GM23338 (cell line): ENCODE measurements around the gene PAX2. TPM values are rescaled to one million over a fixed set of nuclear protein-coding genes. Genes with fewer than 3 reads are reported as not detected.

ENCODE experiments used
- CREB1 ChIP-seq: fragments of 250-450 bp; sonication (Bioruptor Pico); IDR thresholded peaks from 2 replicates; pipeline ENCODE4 v1.5.0; 2020; ENCODE audit warnings: low read depth, mild to moderate bottlenecking, moderate library complexity
- EZH2phosphoT487 ChIP-seq: fragments of 200-600 bp; sonication (generic); IDR thresholded peaks from one replicate; pipeline ENCODE4 v1.8.1; 2018; ENCODE audit warnings: antibody characterized with exemption; ENCODE audit not compliant: unreplicated experiment
- JUNB ChIP-seq: IDR thresholded peaks from one replicate; pipeline ENCODE4 v1.6.1; 2016; ENCODE audit warnings: antibody characterized with exemption; ENCODE audit not compliant: unreplicated experiment
- STAT1 ChIP-seq: IDR thresholded peaks from one replicate; pipeline ENCODE4 v1.6.1; 2016; ENCODE audit warnings: antibody characterized with exemption; ENCODE audit not compliant: unreplicated experiment
- ZNF114 ChIP-seq: fragments of 250-450 bp; sonication (Bioruptor Pico); IDR thresholded peaks from 2 replicates; pipeline ENCODE4 v1.5.0; 2020; ENCODE audit warnings: mild to moderate bottlenecking, moderate library complexity
- ZNF331 ChIP-seq: fragments of 250-450 bp; sonication (Bioruptor Pico); IDR thresholded peaks from 2 replicates; pipeline ENCODE4 v1.5.0; 2020; ENCODE audit warnings: low read depth, mild to moderate bottlenecking, moderate library complexity
- polyA plus RNA-seq: library from polyadenylated mRNA; unstranded; fragments of >200 nt; fragmentation: Nextera tagmentation; extraction: Ambion mirVana; gene quantifications from 2 replicates; pipeline ENCODE4 v1.2.1, GENCODE V29; 2016
- total RNA-seq: library from RNA; depleted of rRNA; stranded (reverse); fragments of >200 nt; shearing (Covaris generic); gene quantifications from 2 replicates; pipeline ENCODE4 v1.2.3, GENCODE V29; 2014
- TF ChIP-seq, protein P1 (sequence below): fragments of 250-450 bp; sonication (Bioruptor Pico); IDR thresholded peaks from 2 replicates; pipeline ENCODE4 v1.5.0; 2020; ENCODE audit warnings: mild to moderate bottlenecking, moderate library complexity
- TF ChIP-seq, protein P2 (sequence below): IDR thresholded peaks from 2 replicates; pipeline ENCODE4 v1.6.1; 2016; ENCODE audit warnings: antibody characterized with exemption
- TF ChIP-seq, protein P3 (sequence below), 2 experiments: fragments of 200-600 bp in 1 of 2; sonication (generic) in 1 of 2; conservative IDR thresholded peaks; 2 replicates each; pipeline versions ENCODE4 v1.5.1 to v1.6.1; 2016 to 2017; ENCODE audit warnings: antibody characterized with exemption in 2 of 2, low read depth in 2 of 2, mild to moderate bottlenecking in 2 of 2, moderate library complexity in 1 of 2

PAX2 gene
- total and polyA plus RNA-seq, 2 experiments from 2014 or later = not detected

DNA sequence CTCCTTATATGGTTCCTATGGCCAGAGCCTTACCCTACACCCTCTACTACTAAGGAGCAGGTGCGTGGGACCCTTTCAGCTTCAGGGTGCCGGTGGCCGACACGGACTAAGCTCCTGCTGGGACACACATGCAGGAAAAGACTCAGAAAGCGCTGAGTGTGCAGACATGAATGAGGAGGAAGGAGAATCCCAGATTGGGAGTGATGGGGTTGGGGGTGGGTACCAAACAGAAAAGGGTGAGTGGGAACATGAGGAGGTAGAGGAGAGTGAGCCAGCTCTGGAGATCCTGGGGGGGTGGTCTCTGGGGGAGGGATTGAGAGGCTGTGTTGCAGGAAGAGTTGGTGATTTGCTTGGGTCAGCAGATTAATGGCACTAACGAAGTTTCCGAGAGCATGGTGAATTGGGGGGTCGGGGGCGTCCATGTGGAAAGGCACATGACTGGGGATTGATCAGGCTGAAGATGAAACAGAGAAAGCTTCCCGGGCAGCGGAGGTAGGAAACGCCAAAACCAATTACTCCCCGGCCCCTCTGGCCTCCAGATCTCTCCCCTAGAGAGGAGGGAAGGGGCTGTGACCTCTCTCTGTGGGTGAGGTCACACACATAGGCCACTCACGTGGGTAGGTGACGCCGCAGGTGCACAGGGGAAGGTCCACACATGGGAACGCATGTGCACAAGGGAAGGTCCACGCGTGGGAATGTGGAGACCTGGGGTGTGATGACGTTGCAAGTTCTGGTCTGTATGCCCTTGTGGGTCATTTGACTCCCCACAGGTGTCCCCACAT is 129.5 kb downstream of the PAX2 start (continued):
- TF ChIP-seq, protein P1, sequence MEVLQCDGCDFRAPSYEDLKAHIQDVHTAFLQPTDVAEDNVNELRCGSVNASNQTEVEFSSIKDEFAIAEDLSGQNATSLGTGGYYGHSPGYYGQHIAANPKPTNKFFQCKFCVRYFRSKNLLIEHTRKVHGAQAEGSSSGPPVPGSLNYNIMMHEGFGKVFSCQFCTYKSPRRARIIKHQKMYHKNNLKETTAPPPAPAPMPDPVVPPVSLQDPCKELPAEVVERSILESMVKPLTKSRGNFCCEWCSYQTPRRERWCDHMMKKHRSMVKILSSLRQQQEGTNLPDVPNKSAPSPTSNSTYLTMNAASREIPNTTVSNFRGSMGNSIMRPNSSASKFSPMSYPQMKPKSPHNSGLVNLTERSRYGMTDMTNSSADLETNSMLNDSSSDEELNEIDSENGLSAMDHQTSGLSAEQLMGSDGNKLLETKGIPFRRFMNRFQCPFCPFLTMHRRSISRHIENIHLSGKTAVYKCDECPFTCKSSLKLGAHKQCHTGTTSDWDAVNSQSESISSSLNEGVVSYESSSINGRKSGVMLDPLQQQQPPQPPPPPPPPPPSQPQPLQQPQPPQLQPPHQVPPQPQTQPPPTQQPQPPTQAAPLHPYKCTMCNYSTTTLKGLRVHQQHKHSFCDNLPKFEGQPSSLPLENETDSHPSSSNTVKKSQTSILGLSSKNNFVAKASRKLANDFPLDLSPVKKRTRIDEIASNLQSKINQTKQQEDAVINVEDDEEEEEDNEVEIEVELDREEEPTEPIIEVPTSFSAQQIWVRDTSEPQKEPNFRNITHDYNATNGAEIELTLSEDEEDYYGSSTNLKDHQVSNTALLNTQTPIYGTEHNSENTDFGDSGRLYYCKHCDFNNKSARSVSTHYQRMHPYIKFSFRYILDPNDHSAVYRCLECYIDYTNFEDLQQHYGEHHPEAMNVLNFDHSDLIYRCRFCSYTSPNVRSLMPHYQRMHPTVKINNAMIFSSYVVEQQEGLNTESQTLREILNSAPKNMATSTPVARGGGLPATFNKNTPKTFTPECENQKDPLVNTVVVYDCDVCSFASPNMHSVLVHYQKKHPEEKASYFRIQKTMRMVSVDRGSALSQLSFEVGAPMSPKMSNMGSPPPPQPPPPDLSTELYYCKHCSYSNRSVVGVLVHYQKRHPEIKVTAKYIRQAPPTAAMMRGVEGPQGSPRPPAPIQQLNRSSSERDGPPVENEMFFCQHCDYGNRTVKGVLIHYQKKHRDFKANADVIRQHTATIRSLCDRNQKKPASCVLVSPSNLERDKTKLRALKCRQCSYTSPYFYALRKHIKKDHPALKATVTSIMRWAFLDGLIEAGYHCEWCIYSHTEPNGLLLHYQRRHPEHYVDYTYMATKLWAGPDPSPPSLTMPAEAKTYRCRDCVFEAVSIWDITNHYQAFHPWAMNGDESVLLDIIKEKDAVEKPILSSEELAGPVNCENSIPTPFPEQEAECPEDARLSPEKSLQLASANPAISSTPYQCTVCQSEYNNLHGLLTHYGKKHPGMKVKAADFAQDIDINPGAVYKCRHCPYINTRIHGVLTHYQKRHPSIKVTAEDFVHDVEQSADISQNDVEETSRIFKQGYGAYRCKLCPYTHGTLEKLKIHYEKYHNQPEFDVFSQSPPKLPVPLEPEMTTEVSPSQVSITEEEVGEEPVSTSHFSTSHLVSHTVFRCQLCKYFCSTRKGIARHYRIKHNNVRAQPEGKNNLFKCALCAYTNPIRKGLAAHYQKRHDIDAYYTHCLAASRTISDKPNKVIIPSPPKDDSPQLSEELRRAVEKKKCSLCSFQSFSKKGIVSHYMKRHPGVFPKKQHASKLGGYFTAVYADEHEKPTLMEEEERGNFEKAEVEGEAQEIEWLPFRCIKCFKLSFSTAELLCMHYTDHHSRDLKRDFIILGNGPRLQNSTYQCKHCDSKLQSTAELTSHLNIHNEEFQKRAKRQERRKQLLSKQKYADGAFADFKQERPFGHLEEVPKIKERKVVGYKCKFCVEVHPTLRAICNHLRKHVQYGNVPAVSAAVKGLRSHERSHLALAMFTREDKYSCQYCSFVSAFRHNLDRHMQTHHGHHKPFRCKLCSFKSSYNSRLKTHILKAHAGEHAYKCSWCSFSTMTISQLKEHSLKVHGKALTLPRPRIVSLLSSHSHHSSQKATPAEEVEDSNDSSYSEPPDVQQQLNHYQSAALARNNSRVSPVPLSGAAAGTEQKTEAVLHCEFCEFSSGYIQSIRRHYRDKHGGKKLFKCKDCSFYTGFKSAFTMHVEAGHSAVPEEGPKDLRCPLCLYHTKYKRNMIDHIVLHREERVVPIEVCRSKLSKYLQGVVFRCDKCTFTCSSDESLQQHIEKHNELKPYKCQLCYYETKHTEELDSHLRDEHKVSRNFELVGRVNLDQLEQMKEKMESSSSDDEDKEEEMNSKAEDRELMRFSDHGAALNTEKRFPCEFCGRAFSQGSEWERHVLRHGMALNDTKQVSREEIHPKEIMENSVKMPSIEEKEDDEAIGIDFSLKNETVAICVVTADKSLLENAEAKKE (CRISPR knock-in tag) = no peak
- TF ChIP-seq, protein P2, sequence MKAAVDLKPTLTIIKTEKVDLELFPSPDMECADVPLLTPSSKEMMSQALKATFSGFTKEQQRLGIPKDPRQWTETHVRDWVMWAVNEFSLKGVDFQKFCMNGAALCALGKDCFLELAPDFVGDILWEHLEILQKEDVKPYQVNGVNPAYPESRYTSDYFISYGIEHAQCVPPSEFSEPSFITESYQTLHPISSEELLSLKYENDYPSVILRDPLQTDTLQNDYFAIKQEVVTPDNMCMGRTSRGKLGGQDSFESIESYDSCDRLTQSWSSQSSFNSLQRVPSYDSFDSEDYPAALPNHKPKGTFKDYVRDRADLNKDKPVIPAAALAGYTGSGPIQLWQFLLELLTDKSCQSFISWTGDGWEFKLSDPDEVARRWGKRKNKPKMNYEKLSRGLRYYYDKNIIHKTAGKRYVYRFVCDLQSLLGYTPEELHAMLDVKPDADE = no peak
- TF ChIP-seq STAT1 (no peak), EZH2phosphoT487 (no peak), CREB1 (CRISPR knock-in tag) (no peak), ZNF331 (CRISPR knock-in tag) (no peak), ZNF114 (CRISPR knock-in tag) (no peak), JUNB (no peak)
- TF ChIP-seq, protein P3, sequence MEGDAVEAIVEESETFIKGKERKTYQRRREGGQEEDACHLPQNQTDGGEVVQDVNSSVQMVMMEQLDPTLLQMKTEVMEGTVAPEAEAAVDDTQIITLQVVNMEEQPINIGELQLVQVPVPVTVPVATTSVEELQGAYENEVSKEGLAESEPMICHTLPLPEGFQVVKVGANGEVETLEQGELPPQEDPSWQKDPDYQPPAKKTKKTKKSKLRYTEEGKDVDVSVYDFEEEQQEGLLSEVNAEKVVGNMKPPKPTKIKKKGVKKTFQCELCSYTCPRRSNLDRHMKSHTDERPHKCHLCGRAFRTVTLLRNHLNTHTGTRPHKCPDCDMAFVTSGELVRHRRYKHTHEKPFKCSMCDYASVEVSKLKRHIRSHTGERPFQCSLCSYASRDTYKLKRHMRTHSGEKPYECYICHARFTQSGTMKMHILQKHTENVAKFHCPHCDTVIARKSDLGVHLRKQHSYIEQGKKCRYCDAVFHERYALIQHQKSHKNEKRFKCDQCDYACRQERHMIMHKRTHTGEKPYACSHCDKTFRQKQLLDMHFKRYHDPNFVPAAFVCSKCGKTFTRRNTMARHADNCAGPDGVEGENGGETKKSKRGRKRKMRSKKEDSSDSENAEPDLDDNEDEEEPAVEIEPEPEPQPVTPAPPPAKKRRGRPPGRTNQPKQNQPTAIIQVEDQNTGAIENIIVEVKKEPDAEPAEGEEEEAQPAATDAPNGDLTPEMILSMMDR (conservative IDR thresholded peaks at IDR 0.05; ENCODE audit: low read depth in 2 of 2) = no peak
